Measurements from ENCODE around the gene PTBP2. TPM values are rescaled to one million over a fixed set of nuclear protein-coding genes. Genes with fewer than 3 reads are reported as not detected.

Gene PTBP2
- total RNA-seq, 2 experiments from 2014 or later: 36.9 to 46.0 TPM

- H3K4me2 ChIP-seq (ENCODE audit: low read length): no peak overlapping the region
- H3K79me2 ChIP-seq (ENCODE audit: insufficient read depth, low read depth, low read length): peaks cover 88% of the 10 kb centered on the region
- H3K4me3 ChIP-seq (ENCODE audit: low read depth, low read length, poor library complexity, severe bottlenecking): no peak overlapping the region
- H3K27ac ChIP-seq (ENCODE audit: low read depth, low read length, poor library complexity, severe bottlenecking): no peak overlapping the region
- intact Hi-C loops (cut with micrococcal nuclease; ENCODE audit: unreplicated experiment): no loop called here
- DNase-seq (ENCODE audit: low spot score): no peak
- H4K20me1 ChIP-seq (ENCODE audit: insufficient read depth, low read length): peaks cover 33% of the 10 kb centered on the region; the same call in 1 of the 2 replicates
- TF ChIP-seq, protein P1, sequence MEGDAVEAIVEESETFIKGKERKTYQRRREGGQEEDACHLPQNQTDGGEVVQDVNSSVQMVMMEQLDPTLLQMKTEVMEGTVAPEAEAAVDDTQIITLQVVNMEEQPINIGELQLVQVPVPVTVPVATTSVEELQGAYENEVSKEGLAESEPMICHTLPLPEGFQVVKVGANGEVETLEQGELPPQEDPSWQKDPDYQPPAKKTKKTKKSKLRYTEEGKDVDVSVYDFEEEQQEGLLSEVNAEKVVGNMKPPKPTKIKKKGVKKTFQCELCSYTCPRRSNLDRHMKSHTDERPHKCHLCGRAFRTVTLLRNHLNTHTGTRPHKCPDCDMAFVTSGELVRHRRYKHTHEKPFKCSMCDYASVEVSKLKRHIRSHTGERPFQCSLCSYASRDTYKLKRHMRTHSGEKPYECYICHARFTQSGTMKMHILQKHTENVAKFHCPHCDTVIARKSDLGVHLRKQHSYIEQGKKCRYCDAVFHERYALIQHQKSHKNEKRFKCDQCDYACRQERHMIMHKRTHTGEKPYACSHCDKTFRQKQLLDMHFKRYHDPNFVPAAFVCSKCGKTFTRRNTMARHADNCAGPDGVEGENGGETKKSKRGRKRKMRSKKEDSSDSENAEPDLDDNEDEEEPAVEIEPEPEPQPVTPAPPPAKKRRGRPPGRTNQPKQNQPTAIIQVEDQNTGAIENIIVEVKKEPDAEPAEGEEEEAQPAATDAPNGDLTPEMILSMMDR (conservative IDR thresholded peaks at IDR 0.05; ENCODE audit: low read length): no peak
- no peak for TF ChIP-seq EZH2phosphoT487 (IDR thresholded peaks at IDR 0.05; ENCODE audit: borderline replicate concordance, low read depth, low read length)
- H3K4me1 ChIP-seq (ENCODE audit: insufficient read depth, low read length, poor library complexity, severe bottlenecking): no peaks in the 10 kb centered on the region
- ChIA-PET CTCF (ENCODE audit: unreplicated experiment) (no interaction called here), POLR2A (interaction anchor here (1.9 kb wide), 1 partner anchor 17 kb away, joined by 5 read pairs; no protein-coding TSS in a partner anchor)
- 0 out of 2 replicates have a peak, but pooled peaks cover 4% of the 10 kb centered on the region for H3K9me3 ChIP-seq (ENCODE audit: low read length)
- no TSS peak for BruUV-seq (replicated peaks)
- H3K9me2 ChIP-seq (ENCODE audit: insufficient read depth, low read length): no peaks in the 10 kb centered on the region
- H3K36me3 ChIP-seq (ENCODE audit: insufficient read depth, low read length): peaks cover 89% of the 10 kb centered on the region
- H2AFZ ChIP-seq (ENCODE audit: low read length): no peak overlapping the region
These were observed 26.5 kb downstream of the PTBP2 start for GRCh38 chr1:96748078-96748477.

- H3K27ac ChIP-seq (ENCODE audit: low read depth, low read length, poor library complexity, severe bottlenecking): no peak overlapping the region
- ChIA-PET POLR2A (interaction anchor here (1.0 to 1.5 kb wide), 2 partner anchors 13 to 15 kb away, joined by 4 to 6 read pairs; no protein-coding TSS in a partner anchor), CTCF (ENCODE audit: unreplicated experiment) (no interaction called here)
- no peak overlapping the region for H2AFZ ChIP-seq (ENCODE audit: low read length)
- H3K9me3 ChIP-seq (ENCODE audit: low read length): no peaks in the 10 kb centered on the region
- H3K4me2 ChIP-seq (ENCODE audit: low read length): no peak overlapping the region
- H3K79me2 ChIP-seq (ENCODE audit: insufficient read depth, low read depth, low read length): peaks cover 73% of the 10 kb centered on the region
- no peaks in the 10 kb centered on the region for H3K4me1 ChIP-seq (ENCODE audit: insufficient read depth, low read length, poor library complexity, severe bottlenecking)
- intact Hi-C loops (cut with micrococcal nuclease; ENCODE audit: unreplicated experiment): no loop called here
- no peak overlapping the region for H3K4me3 ChIP-seq (ENCODE audit: low read depth, low read length, poor library complexity, severe bottlenecking)
- TF ChIP-seq, protein P1 (conservative IDR thresholded peaks at IDR 0.05; ENCODE audit: low read length): no peak
- TF ChIP-seq EZH2phosphoT487 (IDR thresholded peaks at IDR 0.05; ENCODE audit: borderline replicate concordance, low read depth, low read length): no peak
- no peaks in the 10 kb centered on the region for H3K9me2 ChIP-seq (ENCODE audit: insufficient read depth, low read length)
- H4K20me1 ChIP-seq (ENCODE audit: insufficient read depth, low read length): peaks cover 29% of the 10 kb centered on the region; the same call in 1 of the 2 replicates
- no peak for DNase-seq (ENCODE audit: low spot score)
- TSS peak; percentile 10 for BruUV-seq (replicated peaks)
- peaks cover 90% of the 10 kb centered on the region for H3K36me3 ChIP-seq (ENCODE audit: insufficient read depth, low read length)
These were observed 28.0 kb downstream of the PTBP2 start for GRCh38 chr1:96749618-96750017.

DNA sequence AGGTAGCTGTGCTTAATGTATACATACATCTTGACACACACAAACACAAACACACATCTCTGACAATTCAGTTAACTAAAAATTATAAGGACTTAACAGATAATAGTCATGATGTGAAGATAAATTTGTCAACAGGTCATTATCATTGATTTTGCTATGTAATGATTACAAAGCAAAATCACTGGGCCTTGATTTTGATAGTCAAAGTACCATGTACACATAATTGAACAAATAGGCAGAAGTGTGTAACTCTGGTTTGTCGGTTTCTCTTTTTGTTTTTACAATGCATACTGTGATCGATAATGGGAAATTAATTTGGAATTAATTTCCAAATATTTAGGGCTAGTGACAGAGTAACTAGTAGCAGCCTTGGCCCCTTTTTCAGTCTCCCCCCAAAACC lies 30.8 kb downstream of the PTBP2 start:
- no TSS peak for BruUV-seq (replicated peaks)
- Histone ChIP-seq H3K27ac (ENCODE audit: low read depth, low read length, poor library complexity, severe bottlenecking) (no peak overlapping the region), H3K36me3 (ENCODE audit: insufficient read depth, low read length) (peaks cover 100% of the 10 kb centered on the region), H3K4me1 (ENCODE audit: insufficient read depth, low read length, poor library complexity, severe bottlenecking) (no peaks in the 10 kb centered on the region), H3K4me3 (ENCODE audit: low read depth, low read length, poor library complexity, severe bottlenecking) (no peak overlapping the region), H2AFZ (ENCODE audit: low read length) (no peak overlapping the region), H3K79me2 (ENCODE audit: insufficient read depth, low read depth, low read length) (peaks cover 47% of the 10 kb centered on the region), H3K9me2 (ENCODE audit: insufficient read depth, low read length) (no peaks in the 10 kb centered on the region), H3K4me2 (ENCODE audit: low read length) (no peak overlapping the region), H4K20me1 (ENCODE audit: insufficient read depth, low read length) (peaks cover 25% of the 10 kb centered on the region; the same call in 1 of the 2 replicates), H3K9me3 (ENCODE audit: low read length) (no peaks in the 10 kb centered on the region; the same call in 1 of the 2 replicates)
- ChIA-PET POLR2A (interaction anchor here (1.3 kb wide), 1 partner anchor 10 kb away, joined by 3 read pairs; no protein-coding TSS in a partner anchor), CTCF (ENCODE audit: unreplicated experiment) (no interaction called here)
- intact Hi-C loops (cut with micrococcal nuclease; ENCODE audit: unreplicated experiment): no loop called here
- TF ChIP-seq, protein P1 (conservative IDR thresholded peaks at IDR 0.05; ENCODE audit: low read length): no peak
- TF ChIP-seq EZH2phosphoT487 (IDR thresholded peaks at IDR 0.05; ENCODE audit: borderline replicate concordance, low read depth, low read length): no peak
- DNase-seq (ENCODE audit: low spot score): no peak
